Prostate gland (tissue), 2 donors: ENCODE results near the gene KLF13.

Experiments
- CTCF ChIP-seq, 4 experiments: fragments of 200-600 bp in 2 of 4; fragments of 450-650 bp in 2 of 4; sonication (generic) in 2 of 4; IDR thresholded peaks; 1 replicate in 3 of 4; 2 replicates in 1 of 4; pipeline ENCODE4 v1.5.1; 2016 to 2019; ENCODE audit warnings: antibody characterized with exemption in 4 of 4, mild to moderate bottlenecking in 2 of 4, moderate library complexity in 2 of 4
- POLR2A ChIP-seq: fragments of 450-650 bp; IDR thresholded peaks from one replicate; pipeline ENCODE4 v1.6.1; 2016; ENCODE audit warnings: antibody characterized with exemption, mild to moderate bottlenecking
- POLR2AphosphoS5 ChIP-seq: sonication (generic); formaldehyde crosslinking; IDR thresholded peaks from one replicate; pipeline ENCODE4 v1.6.1; 2017; ENCODE audit warnings: antibody characterized with exemption

- TF ChIP-seq POLR2A (no peak), CTCF (IDR thresholded peaks at IDR 0.05) (no peak), POLR2AphosphoS5 (no peak)
Measured at GRCh38 chr15:31342781-31343626, 16.4 kb downstream of the KLF13 start.
